Left kidney (tissue), 2 donors: ENCODE data around the gene SCN9A. TPM values are rescaled to one million over a fixed set of nuclear protein-coding genes. Genes with fewer than 3 reads are reported as not detected.
"Not testable (repeated sequence)": the region's sequence is repeated elsewhere in the genome, so short reads cannot be mapped to it uniquely, and the experiment has no call there.

Source experiments
- DNase-seq: peaks from one replicate; pipeline ENCODE4 v3.0.0-alpha.2; 2013
- polyA plus RNA-seq: library from polyadenylated mRNA; unstranded; fragments of 120-200 nt; gene quantifications from one replicate; pipeline ENCODE4 v1.2.1, GENCODE V29; 2013; ENCODE audit not compliant: insufficient read length

Gene SCN9A
- polyA plus RNA-seq, 1 donor = 2.2 TPM

GRCh38 chr2:166375195-166375735 lies 479 bp downstream of the SCN9A start:
- no peak for DNase-seq

DNA sequence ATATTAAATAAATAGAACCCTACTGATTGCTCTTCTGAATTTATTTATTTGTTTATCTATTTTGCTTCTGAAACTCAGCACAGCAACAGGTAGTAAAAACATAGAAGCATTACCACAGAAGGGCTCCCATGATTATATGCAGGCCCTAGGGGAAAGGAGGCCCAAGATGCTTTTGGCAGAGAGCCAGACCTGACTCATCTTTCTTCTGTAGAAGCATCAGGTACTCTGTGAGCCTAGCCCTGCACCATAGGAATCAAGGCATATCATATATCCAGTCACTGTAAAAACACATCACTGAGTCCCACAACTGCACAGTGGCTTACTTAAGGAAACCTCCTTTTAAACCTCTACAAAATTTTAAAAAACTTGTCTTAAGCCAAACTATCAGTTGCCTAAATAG lies 1.8 kb downstream of the SCN9A start:
- peak; percentile 36 for DNase-seq

GRCh38 chr2:166373539-166373938 lies 2.2 kb downstream of the SCN9A start:
- no peak for DNase-seq

- no peak for DNase-seq
These were observed 2.6 kb downstream of the SCN9A start for GRCh38 chr2:166373105-166373504.

GRCh38 chr2:166372046-166372445 lies 3.7 kb downstream of the SCN9A start:
- no peak for DNase-seq

- no peak for DNase-seq
These were observed 9.8 kb downstream of the SCN9A start for GRCh38 chr2:166365803-166366420.

GRCh38 chr2:166365239-166365638 lies 10.5 kb downstream of the SCN9A start:
- DNase-seq = no peak

- DNase-seq = no peak
These were observed 11.1 kb downstream of the SCN9A start for GRCh38 chr2:166364476-166365161.

DNA sequence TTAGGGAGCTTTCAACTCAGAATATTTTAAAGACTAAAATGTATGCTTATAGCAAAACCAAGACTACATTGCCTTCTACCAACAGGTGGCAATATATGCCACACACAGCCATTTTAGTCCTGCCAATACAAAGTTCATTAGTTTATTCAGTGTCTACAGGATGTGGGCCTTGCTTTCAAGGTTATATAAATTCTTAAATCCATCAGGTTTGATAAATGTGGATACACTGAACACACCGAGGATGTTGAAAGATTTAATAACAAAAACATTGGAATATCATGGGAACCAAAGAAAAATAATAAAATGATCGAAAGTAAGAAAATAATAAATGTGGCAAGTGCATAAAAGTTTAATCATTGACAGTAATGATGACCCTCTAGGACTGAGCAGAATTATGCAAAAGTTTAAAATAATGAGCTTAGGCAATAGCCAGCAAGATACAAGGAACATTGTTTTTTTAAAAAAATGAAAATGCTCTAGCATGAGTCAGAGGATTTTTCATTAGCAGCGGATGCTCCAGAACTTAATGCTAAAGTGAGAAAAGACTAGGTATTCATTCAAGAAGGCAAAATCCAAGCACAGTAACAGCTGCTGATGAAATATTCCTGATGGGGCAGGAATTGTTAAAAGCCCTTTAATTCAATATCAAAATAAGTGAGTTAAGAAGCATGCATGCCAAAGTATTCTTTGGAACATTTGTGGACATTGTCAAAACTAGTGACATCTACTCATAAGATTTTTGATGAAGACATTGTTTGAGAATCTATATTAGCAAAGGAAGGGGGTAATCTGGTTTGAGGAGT lies 14.2 kb downstream of the SCN9A start:
- DNase-seq = peak; percentile 20

- DNase-seq = no peak
These were observed 14.8 kb downstream of the SCN9A start for GRCh38 chr2:166360906-166361305.

DNA sequence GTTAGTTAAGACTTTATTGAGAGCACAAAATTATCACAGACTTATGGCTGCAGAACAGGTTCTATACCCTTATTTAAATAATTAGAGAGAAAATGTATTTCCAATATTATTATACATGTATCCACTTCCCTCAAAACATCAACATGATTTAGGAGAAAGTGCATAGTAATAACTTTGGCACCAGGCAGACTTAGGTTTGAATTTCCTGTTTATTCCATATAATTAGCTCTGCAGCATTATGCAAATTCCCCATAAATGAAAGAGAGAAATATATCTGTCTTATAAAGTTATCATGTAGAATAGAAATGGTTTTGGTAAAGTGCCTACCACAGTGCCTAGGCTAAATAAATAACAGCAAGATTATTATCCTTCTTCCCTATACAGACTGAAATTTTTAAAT lies 15.3 kb downstream of the SCN9A start:
- no peak for DNase-seq

GRCh38 chr2:166357950-166358321 lies 17.8 kb downstream of the SCN9A start:
- DNase-seq = not testable (repeated sequence)

DNA sequence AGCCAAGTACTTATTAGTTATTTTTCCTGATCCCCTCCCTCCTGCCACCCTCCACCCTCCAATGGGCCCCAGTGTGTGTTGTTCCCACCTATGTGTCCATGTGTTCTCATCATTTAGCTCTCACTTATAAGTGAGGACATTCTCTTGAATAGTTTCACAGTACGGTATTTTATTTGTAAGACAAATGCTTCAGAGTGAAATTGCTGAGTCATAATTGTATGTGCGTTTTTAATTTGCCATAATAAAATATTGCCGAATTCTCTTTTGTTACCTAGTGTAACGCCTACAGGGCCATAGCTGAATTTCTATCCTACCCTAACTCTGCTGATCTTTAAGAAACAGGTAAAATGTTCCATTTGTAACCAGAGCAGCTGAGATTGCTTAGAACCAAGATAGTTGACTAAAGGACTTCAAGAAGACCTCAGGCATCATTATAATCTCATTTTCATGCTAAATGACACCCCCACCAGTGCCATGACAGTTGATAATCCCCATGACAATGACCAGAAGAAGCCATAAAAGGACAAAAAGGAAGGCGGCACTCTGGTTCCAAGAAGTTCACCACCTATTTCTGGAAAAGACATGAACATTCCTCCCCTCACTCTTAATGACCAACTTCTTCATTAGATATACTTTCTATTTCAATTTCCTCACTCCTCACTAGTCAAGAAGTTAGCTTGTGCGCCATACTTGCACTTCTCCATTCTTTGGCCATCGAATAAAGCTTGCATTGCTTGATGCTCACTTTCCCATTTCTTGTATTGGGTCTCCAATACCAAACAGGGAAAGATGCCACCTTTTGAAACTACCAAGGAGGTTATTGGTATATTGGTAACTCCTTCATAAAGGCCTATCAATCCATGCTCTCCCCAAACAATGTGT lies 18.4 kb downstream of the SCN9A start:
- no peak for DNase-seq

GRCh38 chr2:166351319-166351718 lies 24.4 kb downstream of the SCN9A start:
- DNase-seq = no peak

DNA sequence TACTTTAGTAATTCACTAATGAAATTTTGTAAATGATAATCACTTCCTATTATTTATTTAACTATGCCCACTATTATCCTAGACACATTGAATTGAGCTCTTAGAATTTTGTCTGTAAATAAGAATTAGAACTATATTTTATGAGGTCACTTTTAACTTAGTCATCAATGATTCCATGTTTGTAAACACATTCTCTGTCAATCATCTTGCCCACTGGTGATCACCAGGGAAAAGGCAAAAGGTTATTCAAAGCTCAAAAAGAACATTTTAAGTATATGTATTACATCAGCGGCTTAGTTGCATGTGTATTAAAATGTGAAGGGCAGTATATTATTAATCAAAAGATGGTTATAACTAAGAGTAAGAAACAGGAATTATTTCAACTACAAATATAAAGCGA lies 25.2 kb downstream of the SCN9A start:
- DNase-seq = no peak

- no peak for DNase-seq
These were observed 31.2 kb downstream of the SCN9A start for GRCh38 chr2:166344286-166345113.

GRCh38 chr2:166343467-166343866 lies 32.3 kb downstream of the SCN9A start:
- no peak for DNase-seq

DNA sequence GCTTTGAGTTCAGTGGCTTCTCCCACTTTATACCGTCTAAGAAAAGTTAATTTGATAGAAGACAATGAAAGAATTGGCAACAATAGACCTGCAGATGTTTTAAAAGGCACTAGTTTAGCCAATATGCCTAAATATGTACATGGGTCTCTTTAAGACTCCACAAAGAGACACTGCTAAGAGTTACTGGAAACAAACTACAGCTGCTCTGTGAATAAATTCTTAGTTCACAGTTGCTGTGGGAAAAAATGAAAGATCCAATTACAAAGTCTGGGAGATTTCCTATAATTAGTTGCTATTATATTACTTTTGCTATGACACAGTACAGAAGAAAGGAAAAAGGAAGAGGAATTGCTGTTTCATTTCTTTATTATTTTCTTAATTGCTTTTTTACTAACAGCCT lies 34.3 kb downstream of the SCN9A start:
- no peak for DNase-seq

DNA sequence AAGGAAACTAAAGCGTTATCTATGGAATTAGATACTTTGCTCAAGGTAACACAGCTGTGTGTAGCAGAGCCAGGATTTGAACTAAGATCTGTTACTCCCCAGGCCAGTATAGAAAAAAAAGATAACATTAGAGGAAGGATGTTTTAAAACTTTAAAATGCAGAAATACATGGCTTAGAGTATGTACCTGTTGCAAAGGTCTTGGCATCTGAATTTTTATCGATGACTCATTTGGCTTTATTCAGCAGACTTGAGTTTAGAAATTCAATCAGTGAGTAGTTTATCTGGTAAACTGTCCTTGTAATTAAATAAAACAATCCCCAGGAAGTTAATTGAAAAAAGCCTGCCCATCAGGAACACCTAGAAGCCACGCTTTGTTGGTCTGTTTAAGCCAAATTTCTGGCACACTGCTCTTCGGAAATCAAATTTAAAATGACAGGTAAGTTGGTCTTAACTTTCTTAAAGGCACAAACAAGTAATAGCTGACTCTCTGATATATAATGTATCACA lies 36.9 kb downstream of the SCN9A start:
- DNase-seq = no peak

DNA sequence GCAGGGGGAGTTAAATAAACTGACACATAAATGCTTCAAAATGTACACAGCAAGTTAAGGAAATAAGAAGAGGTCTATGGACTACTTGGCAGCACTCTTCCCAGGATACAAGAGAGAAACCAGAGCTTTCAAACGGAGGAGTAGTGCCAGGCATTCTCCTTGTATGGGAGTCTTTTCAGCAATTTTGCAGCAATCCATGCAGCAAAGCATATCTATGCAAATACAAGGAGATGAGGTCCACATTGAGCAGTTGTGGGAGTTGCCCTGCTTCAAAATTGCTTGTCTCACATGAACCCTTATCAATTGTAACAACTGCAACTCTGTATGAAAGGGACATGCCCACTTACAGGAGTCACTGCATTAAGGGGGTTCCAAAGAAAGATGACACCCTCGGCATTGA lies 37.8 kb downstream of the SCN9A start:
- no peak for DNase-seq

DNA sequence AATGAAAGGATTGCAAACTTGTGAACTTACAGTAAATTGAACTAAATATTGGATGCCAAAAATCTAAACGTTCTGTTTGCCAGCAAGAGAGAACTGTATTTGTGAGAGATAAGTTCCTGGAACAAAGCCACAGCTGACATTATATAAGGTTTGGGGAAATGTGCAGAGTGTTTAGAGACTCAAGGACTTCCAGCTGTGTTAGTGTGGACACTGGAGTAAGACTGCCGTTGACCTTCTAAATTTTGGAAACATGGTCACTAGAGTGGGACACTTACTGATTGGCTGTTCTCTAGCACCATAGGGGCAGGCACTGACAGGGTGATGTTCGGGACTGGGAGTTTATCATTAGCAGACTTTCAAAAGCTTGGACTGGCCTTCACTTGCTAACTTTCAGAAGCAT lies 40.5 kb downstream of the SCN9A start:
- DNase-seq = no peak
